K562 (cell line): ENCODE measurements around the gene IGDCC3. TPM values are rescaled to one million over a fixed set of nuclear protein-coding genes. Genes with fewer than 3 reads are reported as not detected.
A peak's percentile ranks its signal among the peaks of the same experiment; 100 is the strongest.

Experiments
- GABPB2 ChIP-seq: fragments of 250-450 bp; sonication (Bioruptor Pico); conservative IDR thresholded peaks from 2 replicates; pipeline ENCODE4 v1.5.1; 2021; ENCODE audit warnings: mild to moderate bottlenecking
- JUND ChIP-seq, 2 experiments: IDR thresholded peaks; 2 replicates in 1 of 2; 3 replicates in 1 of 2; pipeline ENCODE4 v1.6.1; 2011; ENCODE audit warnings: borderline replicate concordance in 2 of 2, low read depth in 2 of 2, low read length in 2 of 2, improper control_type of control experiment in 1 of 2, missing biosample characterization in 1 of 2, missing genetic modification characterization in 1 of 2, missing genetic modification reagents in 1 of 2
- SMAD3 ChIP-seq: fragments of 450-650 bp; formaldehyde crosslinking; conservative IDR thresholded peaks from 2 replicates; pipeline ENCODE4 v1.4.0; 2020; ENCODE audit warnings: mild to moderate bottlenecking
- polyA plus RNA-seq, 8 experiments: library from polyadenylated mRNA; depleted of rRNA in 4 of 8; stranded (reverse) in 5 of 8; unstranded in 3 of 8; fragments of >200 nt; fragmentation: Nextera tagmentation in 2 of 8; fragmentation: Illumina TruSeq in 1 of 8; extraction: Ambion mirVana in 2 of 8; extraction: Trizol in 1 of 8; gene quantifications; 2 replicates each; pipeline versions ENCODE4 v1.2.1 to v1.2.3, GENCODE V29; 2011 to 2014; ENCODE audit warnings: inconsistent platforms in 1 of 8, missing spikeins in 1 of 8
- total RNA-seq, 7 experiments: library from RNA; depleted of rRNA in 6 of 7; stranded (reverse); fragments of >200 nt in 6 of 7; fragmentation: Illumina TruSeq in 2 of 7; extraction: Trizol in 2 of 7; gene quantifications; 2 replicates each; pipeline versions ENCODE4 v1.2.1 to v1.2.3, GENCODE V29; 2011 to 2021; ENCODE audit warnings: low replicate concordance in 1 of 7
- TF ChIP-seq, protein P1 (sequence below): fragments of 450-650 bp; IDR thresholded peaks from 2 replicates; pipeline ENCODE4 v1.6.1; 2016; ENCODE audit warnings: mild to moderate bottlenecking, moderate library complexity
- TF ChIP-seq, protein P2 (sequence below): fragments of 250-450 bp; sonication (Bioruptor Pico); IDR thresholded peaks from 2 replicates; pipeline ENCODE4 v1.4.0; 2020; ENCODE audit warnings: borderline replicate concordance

IGDCC3 gene
- total and polyA plus RNA-seq, 9 of the 15 experiments (the other 6 are each of a cell fraction or from before 2014, with no cell fraction given), result not detected

DNA sequence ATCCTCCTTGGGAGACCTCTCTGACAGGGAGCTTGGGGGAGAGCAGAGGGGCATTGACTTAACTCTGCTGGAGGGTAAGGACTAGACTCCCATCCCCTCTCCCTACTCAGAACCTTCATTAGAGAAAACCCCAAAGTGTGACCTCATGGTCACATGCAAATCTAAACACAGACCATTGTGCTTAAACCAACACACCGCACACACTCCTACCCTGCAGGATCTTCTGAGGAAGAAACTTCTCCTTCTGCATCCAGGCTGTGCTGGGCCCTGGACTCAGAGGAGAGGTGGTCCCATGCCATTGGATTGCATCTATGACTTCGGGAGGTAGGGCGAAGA lies 90.3 kb downstream of the IGDCC3 start (continued):
- TF ChIP-seq, protein P1, sequence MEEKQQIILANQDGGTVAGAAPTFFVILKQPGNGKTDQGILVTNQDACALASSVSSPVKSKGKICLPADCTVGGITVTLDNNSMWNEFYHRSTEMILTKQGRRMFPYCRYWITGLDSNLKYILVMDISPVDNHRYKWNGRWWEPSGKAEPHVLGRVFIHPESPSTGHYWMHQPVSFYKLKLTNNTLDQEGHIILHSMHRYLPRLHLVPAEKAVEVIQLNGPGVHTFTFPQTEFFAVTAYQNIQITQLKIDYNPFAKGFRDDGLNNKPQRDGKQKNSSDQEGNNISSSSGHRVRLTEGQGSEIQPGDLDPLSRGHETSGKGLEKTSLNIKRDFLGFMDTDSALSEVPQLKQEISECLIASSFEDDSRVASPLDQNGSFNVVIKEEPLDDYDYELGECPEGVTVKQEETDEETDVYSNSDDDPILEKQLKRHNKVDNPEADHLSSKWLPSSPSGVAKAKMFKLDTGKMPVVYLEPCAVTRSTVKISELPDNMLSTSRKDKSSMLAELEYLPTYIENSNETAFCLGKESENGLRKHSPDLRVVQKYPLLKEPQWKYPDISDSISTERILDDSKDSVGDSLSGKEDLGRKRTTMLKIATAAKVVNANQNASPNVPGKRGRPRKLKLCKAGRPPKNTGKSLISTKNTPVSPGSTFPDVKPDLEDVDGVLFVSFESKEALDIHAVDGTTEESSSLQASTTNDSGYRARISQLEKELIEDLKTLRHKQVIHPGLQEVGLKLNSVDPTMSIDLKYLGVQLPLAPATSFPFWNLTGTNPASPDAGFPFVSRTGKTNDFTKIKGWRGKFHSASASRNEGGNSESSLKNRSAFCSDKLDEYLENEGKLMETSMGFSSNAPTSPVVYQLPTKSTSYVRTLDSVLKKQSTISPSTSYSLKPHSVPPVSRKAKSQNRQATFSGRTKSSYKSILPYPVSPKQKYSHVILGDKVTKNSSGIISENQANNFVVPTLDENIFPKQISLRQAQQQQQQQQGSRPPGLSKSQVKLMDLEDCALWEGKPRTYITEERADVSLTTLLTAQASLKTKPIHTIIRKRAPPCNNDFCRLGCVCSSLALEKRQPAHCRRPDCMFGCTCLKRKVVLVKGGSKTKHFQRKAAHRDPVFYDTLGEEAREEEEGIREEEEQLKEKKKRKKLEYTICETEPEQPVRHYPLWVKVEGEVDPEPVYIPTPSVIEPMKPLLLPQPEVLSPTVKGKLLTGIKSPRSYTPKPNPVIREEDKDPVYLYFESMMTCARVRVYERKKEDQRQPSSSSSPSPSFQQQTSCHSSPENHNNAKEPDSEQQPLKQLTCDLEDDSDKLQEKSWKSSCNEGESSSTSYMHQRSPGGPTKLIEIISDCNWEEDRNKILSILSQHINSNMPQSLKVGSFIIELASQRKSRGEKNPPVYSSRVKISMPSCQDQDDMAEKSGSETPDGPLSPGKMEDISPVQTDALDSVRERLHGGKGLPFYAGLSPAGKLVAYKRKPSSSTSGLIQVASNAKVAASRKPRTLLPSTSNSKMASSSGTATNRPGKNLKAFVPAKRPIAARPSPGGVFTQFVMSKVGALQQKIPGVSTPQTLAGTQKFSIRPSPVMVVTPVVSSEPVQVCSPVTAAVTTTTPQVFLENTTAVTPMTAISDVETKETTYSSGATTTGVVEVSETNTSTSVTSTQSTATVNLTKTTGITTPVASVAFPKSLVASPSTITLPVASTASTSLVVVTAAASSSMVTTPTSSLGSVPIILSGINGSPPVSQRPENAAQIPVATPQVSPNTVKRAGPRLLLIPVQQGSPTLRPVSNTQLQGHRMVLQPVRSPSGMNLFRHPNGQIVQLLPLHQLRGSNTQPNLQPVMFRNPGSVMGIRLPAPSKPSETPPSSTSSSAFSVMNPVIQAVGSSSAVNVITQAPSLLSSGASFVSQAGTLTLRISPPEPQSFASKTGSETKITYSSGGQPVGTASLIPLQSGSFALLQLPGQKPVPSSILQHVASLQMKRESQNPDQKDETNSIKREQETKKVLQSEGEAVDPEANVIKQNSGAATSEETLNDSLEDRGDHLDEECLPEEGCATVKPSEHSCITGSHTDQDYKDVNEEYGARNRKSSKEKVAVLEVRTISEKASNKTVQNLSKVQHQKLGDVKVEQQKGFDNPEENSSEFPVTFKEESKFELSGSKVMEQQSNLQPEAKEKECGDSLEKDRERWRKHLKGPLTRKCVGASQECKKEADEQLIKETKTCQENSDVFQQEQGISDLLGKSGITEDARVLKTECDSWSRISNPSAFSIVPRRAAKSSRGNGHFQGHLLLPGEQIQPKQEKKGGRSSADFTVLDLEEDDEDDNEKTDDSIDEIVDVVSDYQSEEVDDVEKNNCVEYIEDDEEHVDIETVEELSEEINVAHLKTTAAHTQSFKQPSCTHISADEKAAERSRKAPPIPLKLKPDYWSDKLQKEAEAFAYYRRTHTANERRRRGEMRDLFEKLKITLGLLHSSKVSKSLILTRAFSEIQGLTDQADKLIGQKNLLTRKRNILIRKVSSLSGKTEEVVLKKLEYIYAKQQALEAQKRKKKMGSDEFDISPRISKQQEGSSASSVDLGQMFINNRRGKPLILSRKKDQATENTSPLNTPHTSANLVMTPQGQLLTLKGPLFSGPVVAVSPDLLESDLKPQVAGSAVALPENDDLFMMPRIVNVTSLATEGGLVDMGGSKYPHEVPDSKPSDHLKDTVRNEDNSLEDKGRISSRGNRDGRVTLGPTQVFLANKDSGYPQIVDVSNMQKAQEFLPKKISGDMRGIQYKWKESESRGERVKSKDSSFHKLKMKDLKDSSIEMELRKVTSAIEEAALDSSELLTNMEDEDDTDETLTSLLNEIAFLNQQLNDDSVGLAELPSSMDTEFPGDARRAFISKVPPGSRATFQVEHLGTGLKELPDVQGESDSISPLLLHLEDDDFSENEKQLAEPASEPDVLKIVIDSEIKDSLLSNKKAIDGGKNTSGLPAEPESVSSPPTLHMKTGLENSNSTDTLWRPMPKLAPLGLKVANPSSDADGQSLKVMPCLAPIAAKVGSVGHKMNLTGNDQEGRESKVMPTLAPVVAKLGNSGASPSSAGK, result peak; percentile 38; the same call in 1 of the 2 replicates
- TF ChIP-seq GABPB2, result no peak
- TF ChIP-seq JUND (IDR thresholded peaks at IDR 0.05; ENCODE audit: borderline replicate concordance, low read depth, low read length), result peak; percentile 23; the same call in 1 of the 2 replicates
- TF ChIP-seq JUND (tag; IDR thresholded peaks at IDR 0.05; ENCODE audit: borderline replicate concordance, low read depth, low read length), result no peak; the same call in 1 of the 3 replicates
- TF ChIP-seq SMAD3 (CRISPR knock-in tag), result no peak
- TF ChIP-seq, protein P2, sequence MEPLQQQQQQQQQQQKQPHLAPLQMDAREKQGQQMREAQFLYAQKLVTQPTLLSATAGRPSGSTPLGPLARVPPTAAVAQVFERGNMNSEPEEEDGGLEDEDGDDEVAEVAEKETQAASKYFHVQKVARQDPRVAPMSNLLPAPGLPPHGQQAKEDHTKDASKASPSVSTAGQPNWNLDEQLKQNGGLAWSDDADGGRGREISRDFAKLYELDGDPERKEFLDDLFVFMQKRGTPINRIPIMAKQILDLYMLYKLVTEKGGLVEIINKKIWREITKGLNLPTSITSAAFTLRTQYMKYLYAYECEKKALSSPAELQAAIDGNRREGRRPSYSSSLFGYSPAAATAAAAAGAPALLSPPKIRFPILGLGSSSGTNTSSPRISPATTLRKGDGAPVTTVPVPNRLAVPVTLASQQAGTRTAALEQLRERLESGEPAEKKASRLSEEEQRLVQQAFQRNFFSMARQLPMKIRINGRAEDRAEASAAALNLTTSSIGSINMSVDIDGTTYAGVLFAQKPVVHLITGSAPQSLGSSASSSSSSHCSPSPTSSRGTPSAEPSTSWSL (CRISPR knock-in tag), result no peak
